Endometrium (tissue), 2 donors: ENCODE measurements around the gene RAB11FIP2.
"Not testable (repeated sequence)": the region's sequence is repeated elsewhere in the genome, so short reads cannot be mapped to it uniquely, and the experiment has no call there.

ENCODE experiments used
- FAIRE-seq: peaks from 2 replicates; lab custom pipeline; 2012; peaks lifted over from hg19 to GRCh38; lab: Jason Lieb, UNC
- donor health status: control.
- donor health status: control.

RAB11FIP2 gene

GRCh38 chr10:118046395-118047156 is at the start of gene RAB11FIP2:
Gene RAB11FIP2, minus strand, starts transcription at chr10:118046941. Its CDS starts 778 bp downstream, at chr10:118046163.
- FAIRE-seq = no peak

- FAIRE-seq = no peak
Measured at GRCh38 chr10:118096022-118096421, 49.3 kb upstream of the RAB11FIP2 start.

GRCh38 chr10:118092209-118092608 is 45.5 kb upstream of the RAB11FIP2 start:
- no peak for FAIRE-seq

- no peak for FAIRE-seq
Measured at GRCh38 chr10:118080817-118081216, 34.1 kb upstream of the RAB11FIP2 start.

- FAIRE-seq = no peak
Measured at GRCh38 chr10:118076705-118077104, 30.0 kb upstream of the RAB11FIP2 start.

GRCh38 chr10:118072840-118073239 is 26.1 kb upstream of the RAB11FIP2 start:
- FAIRE-seq = no peak

- not testable (repeated sequence) for FAIRE-seq
Measured at GRCh38 chr10:118067389-118067788, 20.6 kb upstream of the RAB11FIP2 start.

DNA sequence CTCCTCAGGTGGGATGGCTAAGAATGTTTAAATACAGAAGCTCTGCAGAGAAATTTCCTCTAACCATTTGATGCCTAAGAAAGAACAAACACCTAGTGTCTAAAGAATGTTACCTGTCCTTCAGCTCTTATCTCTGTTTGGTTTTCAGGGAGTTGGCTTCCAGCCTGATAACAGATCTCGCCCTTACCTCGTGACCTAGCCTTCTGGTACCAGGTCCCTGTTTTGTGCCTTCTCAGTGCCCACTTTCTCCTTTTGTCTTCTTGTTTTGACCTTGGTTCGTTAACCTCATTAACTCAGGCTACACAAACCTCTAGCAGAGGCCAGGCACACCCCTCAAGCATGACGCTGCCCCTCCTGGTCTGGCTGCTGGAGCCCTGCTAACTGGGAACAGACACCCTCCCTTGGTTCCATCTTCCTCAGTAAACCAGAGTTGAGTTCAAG is 16.1 kb upstream of the RAB11FIP2 start:
- no peak for FAIRE-seq

DNA sequence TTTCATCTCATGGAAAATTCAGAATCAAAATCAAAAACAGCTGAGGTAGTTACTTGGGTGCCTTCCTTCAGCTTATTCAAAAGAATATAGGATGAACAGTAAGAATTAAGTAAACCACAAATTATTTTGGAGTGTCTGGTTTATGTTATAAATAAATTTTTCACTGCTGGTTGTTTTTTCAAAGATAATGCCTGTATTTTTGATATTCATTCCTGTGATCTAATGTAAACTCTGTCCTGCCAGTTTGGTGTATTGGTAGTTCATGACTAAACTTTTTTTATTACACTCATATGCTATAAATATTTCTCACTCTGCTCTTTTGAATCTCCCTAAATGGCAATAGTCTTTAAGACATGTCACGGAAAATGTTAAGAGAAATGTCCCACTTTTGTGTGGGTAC is 11.6 kb upstream of the RAB11FIP2 start:
- FAIRE-seq = no peak

- no peak for FAIRE-seq
Measured at GRCh38 chr10:118057361-118057760, 10.6 kb upstream of the RAB11FIP2 start.

DNA sequence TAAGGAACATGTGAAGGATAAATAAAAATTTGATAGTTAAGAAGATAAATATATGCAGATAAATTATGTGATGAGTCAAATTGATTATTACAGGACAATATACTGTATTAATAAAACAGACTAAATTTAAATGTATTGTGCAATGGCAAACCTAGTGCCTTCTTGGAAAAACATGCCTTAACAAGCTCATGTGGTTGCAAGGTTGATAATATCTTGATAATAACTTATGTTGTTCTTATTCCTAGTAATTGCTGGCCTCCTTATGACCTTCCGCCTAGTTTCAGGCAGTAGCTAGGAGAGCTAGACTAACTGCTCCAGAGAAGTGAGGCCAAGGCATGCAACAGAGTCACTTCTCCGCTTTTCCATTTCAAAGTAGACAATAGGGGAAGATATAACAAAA is 7.6 kb upstream of the RAB11FIP2 start:
- no peak for FAIRE-seq

- FAIRE-seq = no peak
Measured at GRCh38 chr10:118052816-118053215, 6.1 kb upstream of the RAB11FIP2 start.

GRCh38 chr10:118047880-118048279 is 1.1 kb upstream of the RAB11FIP2 start:
- peak; percentile 12 for FAIRE-seq

- FAIRE-seq = no peak
Measured at GRCh38 chr10:118047157-118047719, 497 bp upstream of the RAB11FIP2 start.

GRCh38 chr10:118045837-118046394 is 825 bp downstream of the RAB11FIP2 start:
- FAIRE-seq = no peak

GRCh38 chr10:118045158-118045836 is 1.4 kb downstream of the RAB11FIP2 start:
- FAIRE-seq = peak; percentile 50

DNA sequence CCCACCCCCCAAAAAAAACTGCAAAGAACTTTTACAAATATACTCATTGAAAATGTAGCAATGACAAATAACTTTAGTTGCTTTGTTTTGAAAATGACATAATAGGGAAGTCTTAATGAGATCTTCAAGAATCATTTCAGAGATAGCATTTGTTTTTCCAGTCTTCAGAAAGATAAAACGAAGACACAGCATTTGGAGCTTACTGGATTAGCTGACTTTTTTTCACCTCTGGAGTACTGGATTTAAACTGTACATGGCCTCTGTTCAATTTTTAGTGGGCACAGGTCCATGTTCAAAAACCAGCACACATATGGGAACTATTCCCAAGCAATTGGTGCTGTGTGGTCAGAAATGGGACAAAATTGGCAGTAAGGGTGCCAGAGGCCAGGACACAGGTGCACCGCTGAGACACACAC is 3.9 kb downstream of the RAB11FIP2 start:
- FAIRE-seq = peak; percentile 37

GRCh38 chr10:118042336-118042735 is 4.4 kb downstream of the RAB11FIP2 start:
- FAIRE-seq = no peak

DNA sequence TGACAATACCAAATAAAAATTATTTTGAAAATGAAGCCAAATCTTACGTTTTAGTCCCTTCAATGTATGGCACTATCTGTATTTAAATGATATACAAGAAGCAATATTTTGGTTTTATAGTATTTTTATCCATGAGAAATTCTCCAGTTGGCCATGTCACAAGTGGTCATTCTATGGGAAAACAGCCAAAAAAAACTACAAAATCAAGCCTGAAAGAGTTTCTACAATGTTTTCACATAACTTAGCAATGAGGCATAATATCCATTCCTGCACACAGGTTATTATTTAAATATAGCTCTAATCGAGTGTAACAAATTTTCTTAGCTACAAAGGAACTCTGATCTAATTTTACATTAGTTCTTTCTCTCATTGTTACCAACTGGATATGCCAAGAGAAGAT is 5.4 kb downstream of the RAB11FIP2 start:
- no peak for FAIRE-seq

- peak; percentile 94 for FAIRE-seq
Measured at GRCh38 chr10:118036281-118036875, 10.4 kb downstream of the RAB11FIP2 start.

DNA sequence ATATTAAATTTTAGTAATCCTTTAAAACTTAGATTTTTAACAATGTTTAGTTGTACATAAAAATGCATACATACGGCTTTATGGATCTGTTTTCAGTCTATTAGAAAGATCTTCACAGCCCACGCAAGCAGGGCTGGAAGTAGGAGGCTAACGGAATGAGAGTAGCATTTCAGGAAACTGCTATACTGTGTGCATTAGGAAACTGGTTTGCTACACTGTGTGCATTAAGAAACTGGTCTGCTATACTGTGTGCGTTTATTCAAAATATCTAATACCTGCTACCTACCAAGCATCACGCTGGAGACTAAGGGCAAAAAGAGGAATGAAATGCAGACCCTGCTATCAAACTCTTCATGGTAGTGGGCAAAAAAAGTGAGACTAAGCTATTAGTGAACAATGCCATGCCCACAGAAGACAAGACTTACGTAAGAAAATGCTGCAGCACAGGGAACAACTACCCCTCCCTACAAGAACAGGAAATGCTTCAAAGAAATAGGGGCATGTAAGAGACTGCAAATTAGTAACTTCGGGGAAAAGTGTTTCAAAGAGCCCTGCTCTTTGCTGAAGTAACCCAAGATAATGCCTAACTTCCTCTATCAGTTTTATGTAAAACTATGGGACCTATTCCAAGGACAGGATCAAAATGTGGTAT is 11.3 kb downstream of the RAB11FIP2 start:
- no peak for FAIRE-seq

GRCh38 chr10:118034791-118035261 is 11.9 kb downstream of the RAB11FIP2 start:
- no peak for FAIRE-seq
